Central memory CD8-positive, alpha-beta T cell (primary cell): Measurements from ENCODE around the gene TRMT1.

ENCODE experiments used
- ATAC-seq: fragments of 150-1000 bp; cut with Tn5 transposase; replicated peaks from 2 replicates; pipeline ENCODE4 v1.10.0; 2022; ENCODE audit warnings: mild to moderate bottlenecking, moderate FRiP score, moderate number of reproducible peaks; ENCODE audit not compliant: poor library complexity, severe bottlenecking; ENCODE audit errors: extremely low read depth
- DNase-seq, 2 donors: peaks; one replicate each; pipeline ENCODE4 v3.0.0; 2021; ENCODE audit warnings: low spot score in 2 of 2
- H3K27ac Mint-ChIP-seq: one replicate; pipeline ENCODE4 v1.8.0; 2022; ENCODE audit warnings: low read depth, mild to moderate bottlenecking, moderate library complexity, mixed read lengths
- H3K27me3 Mint-ChIP-seq: one replicate; pipeline ENCODE4 v1.8.0; 2022; ENCODE audit warnings: mixed read lengths
- H3K36me3 Mint-ChIP-seq: one replicate; pipeline ENCODE4 v1.8.0; 2022; ENCODE audit warnings: mild to moderate bottlenecking, moderate library complexity, mixed read lengths; ENCODE audit not compliant: insufficient read depth
- H3K4me1 Mint-ChIP-seq: one replicate; pipeline ENCODE4 v1.8.0; 2022; ENCODE audit warnings: mixed read lengths
- H3K4me3 Mint-ChIP-seq: one replicate; pipeline ENCODE4 v1.8.0; 2022; ENCODE audit warnings: mild to moderate bottlenecking, moderate library complexity, mixed read lengths
- H3K9me3 Mint-ChIP-seq: one replicate; pipeline ENCODE4 v1.8.0; 2022; ENCODE audit warnings: mixed read lengths

The TRMT1 gene

DNA sequence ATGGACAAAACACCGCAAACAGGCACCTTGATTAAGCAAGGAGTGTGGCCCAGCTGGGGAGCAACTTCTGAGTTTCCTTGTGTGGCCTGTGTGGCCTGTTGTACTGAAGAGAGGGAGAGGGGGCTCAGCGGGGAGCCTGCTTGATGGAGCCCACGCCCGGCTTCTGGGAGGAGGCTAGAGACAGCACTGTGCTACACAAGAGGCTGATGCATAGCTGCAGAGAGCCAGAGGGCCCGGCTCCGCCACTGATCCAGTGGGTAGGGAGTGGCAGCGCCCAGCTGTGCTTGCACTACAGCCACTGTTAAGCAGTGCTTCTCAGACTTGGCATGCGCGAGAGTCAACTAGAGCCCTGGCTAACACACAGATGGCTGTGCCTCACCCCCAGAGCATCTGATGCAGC lies 32.9 kb downstream of the TRMT1 start:
- Mint-ChIP-seq H3K4me1 (no peaks in the 10 kb centered on the region), H3K9me3 (no peaks in the 10 kb centered on the region), H3K4me3 (no peak overlapping the region), H3K27ac (no peak overlapping the region), H3K27me3 (no peaks in the 10 kb centered on the region), H3K36me3 (no peaks in the 10 kb centered on the region)
- DNase-seq (no peak), ATAC-seq (no peak)

DNA sequence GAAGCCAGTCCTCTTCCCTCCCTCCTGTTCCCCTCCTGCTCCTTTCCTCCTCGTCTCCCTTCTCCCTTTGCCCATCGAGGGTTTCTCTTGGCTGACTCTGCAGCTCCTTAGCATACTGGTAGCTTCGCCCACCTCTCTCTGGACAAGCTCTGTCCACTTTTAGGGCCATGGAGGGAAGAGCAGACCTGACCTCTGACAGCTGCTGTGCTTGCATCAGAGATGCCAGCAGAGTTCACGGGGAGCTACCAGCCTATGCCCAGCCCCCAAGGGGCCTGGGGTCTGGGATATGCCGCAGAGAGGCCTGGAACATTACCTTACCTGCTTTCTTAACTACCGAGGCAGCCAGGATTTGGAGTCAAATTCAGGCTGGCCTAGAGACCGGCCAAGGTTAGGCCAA lies 33.5 kb downstream of the TRMT1 start:
- H3K36me3 Mint-ChIP-seq, result no peaks in the 10 kb centered on the region
- no peaks in the 10 kb centered on the region for H3K4me1 Mint-ChIP-seq
- ATAC-seq, result no peak
- no peaks in the 10 kb centered on the region for H3K27me3 Mint-ChIP-seq
- DNase-seq, result no peak
- no peak overlapping the region for H3K27ac Mint-ChIP-seq
- no peak overlapping the region for H3K4me3 Mint-ChIP-seq
- H3K9me3 Mint-ChIP-seq, result no peaks in the 10 kb centered on the region

GRCh38 chr19:13082192-13083007 lies 34.1 kb downstream of the TRMT1 start:
- Mint-ChIP-seq H3K27me3 (no peaks in the 10 kb centered on the region), H3K4me3 (no peak overlapping the region), H3K4me1 (no peaks in the 10 kb centered on the region), H3K9me3 (no peaks in the 10 kb centered on the region), H3K27ac (no peak overlapping the region), H3K36me3 (no peaks in the 10 kb centered on the region)
- DNase-seq (no peak), ATAC-seq (no peak)

- no peaks in the 10 kb centered on the region for H3K27me3 Mint-ChIP-seq
- no peaks in the 10 kb centered on the region for H3K4me1 Mint-ChIP-seq
- H3K36me3 Mint-ChIP-seq, result no peaks in the 10 kb centered on the region
- DNase-seq, result no peak
- H3K4me3 Mint-ChIP-seq, result no peak overlapping the region
- no peaks in the 10 kb centered on the region for H3K9me3 Mint-ChIP-seq
- H3K27ac Mint-ChIP-seq, result no peak overlapping the region
- ATAC-seq, result no peak
Observed at GRCh38 chr19:13079542-13079986, 37.0 kb downstream of the TRMT1 start.

GRCh38 chr19:13078897-13079541 lies 37.5 kb downstream of the TRMT1 start:
- Mint-ChIP-seq H3K9me3 (no peaks in the 10 kb centered on the region), H3K27me3 (no peaks in the 10 kb centered on the region), H3K36me3 (no peaks in the 10 kb centered on the region), H3K4me1 (no peaks in the 10 kb centered on the region), H3K4me3 (no peak overlapping the region), H3K27ac (no peak overlapping the region)
- no peak for DNase-seq
- ATAC-seq, result no peak

- no peak overlapping the region for H3K27ac Mint-ChIP-seq
- no peaks in the 10 kb centered on the region for H3K27me3 Mint-ChIP-seq
- ATAC-seq, result no peak
- H3K4me3 Mint-ChIP-seq, result no peak overlapping the region
- no peaks in the 10 kb centered on the region for H3K36me3 Mint-ChIP-seq
- no peaks in the 10 kb centered on the region for H3K9me3 Mint-ChIP-seq
- H3K4me1 Mint-ChIP-seq, result no peaks in the 10 kb centered on the region
- DNase-seq, result no peak
Observed at GRCh38 chr19:13078381-13078780, 38.2 kb downstream of the TRMT1 start.

DNA sequence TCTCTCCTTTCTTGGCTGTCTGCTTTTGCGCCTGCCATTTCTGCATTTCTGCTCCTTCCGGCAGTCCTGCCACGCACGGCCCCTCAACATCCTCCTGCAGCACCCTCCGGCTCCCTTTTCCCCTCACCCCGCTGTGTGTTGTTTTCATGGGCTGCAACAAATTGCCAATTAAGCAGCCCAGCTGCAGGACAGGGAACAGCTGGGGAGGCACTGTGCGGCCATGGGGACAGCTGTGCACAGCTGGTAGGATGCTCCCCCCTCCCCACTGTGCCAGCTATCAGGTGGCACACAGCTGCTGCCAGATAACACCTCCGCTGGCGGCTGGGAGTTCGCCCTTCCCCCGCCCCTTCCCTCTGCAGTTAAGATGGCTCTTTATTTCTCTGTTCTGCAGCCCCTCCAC lies 39.3 kb downstream of the TRMT1 start:
- DNase-seq (no peak), ATAC-seq (no peak)
- Mint-ChIP-seq H3K27me3 (no peaks in the 10 kb centered on the region), H3K4me3 (no peak overlapping the region), H3K36me3 (no peaks in the 10 kb centered on the region), H3K9me3 (no peaks in the 10 kb centered on the region), H3K4me1 (no peaks in the 10 kb centered on the region), H3K27ac (peak overlapping the region; percentile 55)

DNA sequence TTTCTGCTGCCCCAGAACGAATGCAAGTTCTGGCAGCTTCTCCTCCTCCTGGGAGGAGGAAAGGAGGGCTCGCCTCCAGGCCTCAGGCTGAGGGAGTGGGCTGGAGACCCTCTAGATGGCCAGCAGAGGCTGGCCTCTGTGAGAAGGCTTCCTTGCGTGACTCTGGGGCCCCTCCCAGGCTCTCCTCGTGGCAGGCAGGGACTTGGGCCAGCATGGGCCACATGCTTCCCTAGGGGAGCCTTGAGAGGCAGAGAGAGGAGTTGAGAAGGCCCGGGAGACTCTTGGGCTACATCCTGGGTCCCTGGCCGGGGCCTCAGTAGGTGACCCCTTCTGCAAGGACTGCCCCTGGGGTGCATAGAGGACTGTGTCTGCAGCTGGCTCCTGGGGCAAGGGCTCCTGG lies 39.8 kb downstream of the TRMT1 start:
- Mint-ChIP-seq H3K36me3 (no peaks in the 10 kb centered on the region), H3K4me1 (no peaks in the 10 kb centered on the region), H3K9me3 (no peaks in the 10 kb centered on the region), H3K27me3 (no peaks in the 10 kb centered on the region), H3K27ac (peak overlapping the region; percentile 55), H3K4me3 (no peak overlapping the region)
- DNase-seq (no peak), ATAC-seq (no peak)

DNA sequence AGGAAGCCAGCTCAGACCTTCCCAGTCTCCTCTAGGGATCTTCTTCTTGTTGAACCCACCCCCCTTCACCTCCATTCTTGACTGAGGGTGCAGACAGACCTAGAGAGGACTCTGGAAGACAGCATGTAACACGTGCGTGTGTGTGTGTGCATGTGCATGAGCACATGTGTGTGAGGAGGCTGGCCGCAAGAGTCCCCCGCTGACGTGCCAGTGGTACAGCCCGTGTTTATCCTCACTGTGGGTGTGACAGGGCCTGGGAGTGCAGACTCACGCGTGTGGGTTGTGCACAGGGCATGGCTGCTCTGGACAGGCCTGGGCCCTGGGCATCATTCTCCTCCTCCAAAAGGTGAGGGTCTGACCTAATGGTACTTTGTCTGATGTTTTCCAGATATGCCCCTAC lies 40.2 kb downstream of the TRMT1 start:
- ATAC-seq (no peak), DNase-seq (no peak)
- no peak overlapping the region for H3K4me3 Mint-ChIP-seq
- no peaks in the 10 kb centered on the region for H3K4me1 Mint-ChIP-seq
- H3K36me3 Mint-ChIP-seq, result no peaks in the 10 kb centered on the region
- H3K9me3 Mint-ChIP-seq, result no peaks in the 10 kb centered on the region
- H3K27me3 Mint-ChIP-seq, result no peaks in the 10 kb centered on the region
- no peak overlapping the region for H3K27ac Mint-ChIP-seq

GRCh38 chr19:13074378-13074777 lies 42.2 kb downstream of the TRMT1 start:
- Mint-ChIP-seq H3K4me1 (no peaks in the 10 kb centered on the region), H3K4me3 (no peak overlapping the region), H3K27me3 (no peaks in the 10 kb centered on the region), H3K27ac (no peak overlapping the region), H3K36me3 (peaks cover 2% of the 10 kb centered on the region), H3K9me3 (no peaks in the 10 kb centered on the region)
- ATAC-seq (no peak), DNase-seq (no peak)

DNA sequence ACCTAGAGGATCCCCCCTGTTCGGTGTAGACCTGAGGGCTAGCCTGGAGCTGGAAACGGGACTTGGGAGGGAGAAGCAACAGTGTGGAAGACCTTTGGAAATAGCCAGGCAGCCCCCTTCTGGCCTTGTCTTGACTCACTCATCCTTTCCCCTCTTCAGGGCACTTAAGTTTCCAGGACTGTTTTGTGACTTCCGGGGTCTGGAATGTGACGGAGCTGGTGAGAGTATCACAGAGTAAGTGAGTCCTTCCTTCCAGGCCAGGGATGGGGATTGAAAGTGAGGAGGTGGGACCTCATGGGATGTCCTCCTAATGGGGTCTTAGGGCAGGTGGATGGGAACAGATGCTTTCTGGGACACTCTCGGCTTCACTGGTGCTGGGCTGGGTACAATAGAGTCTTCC lies 43.3 kb downstream of the TRMT1 start:
- no peaks in the 10 kb centered on the region for H3K9me3 Mint-ChIP-seq
- no peaks in the 10 kb centered on the region for H3K4me1 Mint-ChIP-seq
- H3K27me3 Mint-ChIP-seq, result no peaks in the 10 kb centered on the region
- H3K36me3 Mint-ChIP-seq, result peaks cover 2% of the 10 kb centered on the region
- no peak for ATAC-seq
- H3K27ac Mint-ChIP-seq, result no peak overlapping the region
- no peak for DNase-seq
- H3K4me3 Mint-ChIP-seq, result no peak overlapping the region

- ATAC-seq (no peak), DNase-seq (no peak)
- no peaks in the 10 kb centered on the region for H3K4me1 Mint-ChIP-seq
- no peaks in the 10 kb centered on the region for H3K27me3 Mint-ChIP-seq
- no peak overlapping the region for H3K27ac Mint-ChIP-seq
- no peaks in the 10 kb centered on the region for H3K9me3 Mint-ChIP-seq
- no peak overlapping the region for H3K4me3 Mint-ChIP-seq
- peaks cover 2% of the 10 kb centered on the region for H3K36me3 Mint-ChIP-seq
Observed at GRCh38 chr19:13072188-13072908, 44.2 kb downstream of the TRMT1 start.
